B cell (primary cell): ENCODE data around the gene LIMK1. TPM values are rescaled to one million over a fixed set of nuclear protein-coding genes. Genes with fewer than 3 reads are reported as not detected.
A peak's percentile ranks its signal among the peaks of the same experiment; 100 is the strongest.

Experiments used
- ATAC-seq: fragments of 200-7000 bp; cut with Tn5 transposase; one replicate; pipeline ENCODE4 v1.10.0; 2021; ENCODE audit warnings: low read depth, mild to moderate bottlenecking, moderate number of reproducible peaks, moderate library complexity
- CTCF ChIA-PET: fragments of 350-600 bp; sonication (Branson Sonifier 250); formaldehyde crosslinking; loops from one replicate; lab custom pipeline; 2021; ENCODE audit warnings: antibody characterized with exemption, inconsistent platforms; lab: Charles Lee
- POLR2A ChIA-PET: fragments of 350-600 bp; sonication (Branson Sonifier 250); formaldehyde crosslinking; loops from one replicate; lab custom pipeline; 2021; ENCODE audit warnings: antibody characterized with exemption; lab: Charles Lee
- DNase-seq: peaks from one replicate; pipeline ENCODE4 v3.0.0; 2013
- H2AFZ ChIP-seq: 2 replicates; pipeline ENCODE4 v1.6.1; 2012; ENCODE audit warnings: mild to moderate bottlenecking, low read depth, low read length; ENCODE audit not compliant: insufficient read depth, poor library complexity, severe bottlenecking
- H3K27ac ChIP-seq, 2 donors: 1 replicate in 1 of 2; 2 replicates in 1 of 2; pipeline ENCODE4 v1.5.1; 2012 to 2013; ENCODE audit warnings: low read length in 2 of 2, mild to moderate bottlenecking in 2 of 2, moderate library complexity in 1 of 2
- H3K27me3 ChIP-seq, 4 experiments: fragments of 200-600 bp in 1 of 4; sonication (generic) in 1 of 4; replicated peaks in 1 of 4; 1 replicate in 2 of 4; 2 replicates in 2 of 4; pipeline versions ENCODE4 v1.6.1 to v1.7.0; 2013 to 2016; ENCODE audit warnings: low read length in 3 of 4, mild to moderate bottlenecking in 2 of 4, mixed read lengths in 1 of 4, moderate library complexity in 1 of 4; ENCODE audit not compliant: insufficient read depth in 4 of 4, control insufficient read depth in 3 of 4; ENCODE audit errors: control extremely low read depth in 1 of 4
- H3K36me3 ChIP-seq, 2 experiments: replicated peaks in 1 of 2; 1 replicate in 1 of 2; 2 replicates in 1 of 2; pipeline versions ENCODE4 v1.6.1 to v1.7.1; 2013; ENCODE audit warnings: low read length in 1 of 2; ENCODE audit not compliant: insufficient read depth in 2 of 2, control insufficient read depth in 1 of 2; ENCODE audit errors: control extremely low read depth in 1 of 2, extremely low read depth in 1 of 2
- H3K4me1 ChIP-seq, 2 donors: fragments of 200-600 bp in 1 of 2; sonication (generic) in 1 of 2; 1 replicate in 1 of 2; 2 replicates in 1 of 2; pipeline versions ENCODE4 v1.5.1 to v1.6.1; 2013 to 2017; ENCODE audit warnings: low read length in 2 of 2; ENCODE audit not compliant: control insufficient read depth in 2 of 2, insufficient read depth in 2 of 2
- H3K4me2 ChIP-seq: replicated peaks from 2 replicates; pipeline ENCODE3; 2012; ENCODE audit warnings: mild to moderate bottlenecking, low read depth, low read length; ENCODE audit not compliant: poor library complexity, severe bottlenecking
- H3K4me3 ChIP-seq, 5 experiments: fragments of 200-600 bp in 1 of 5; sonication (generic) in 1 of 5; 1 replicate in 3 of 5; 2 replicates in 2 of 5; pipeline versions ENCODE4 v1.5.1 to v1.7.0; 2011 to 2016; ENCODE audit warnings: low read length in 4 of 5, mild to moderate bottlenecking in 4 of 5, low read depth in 2 of 5, control low read depth in 1 of 5, moderate library complexity in 1 of 5; ENCODE audit not compliant: insufficient read depth in 1 of 5; ENCODE audit errors: control extremely low read depth in 1 of 5, extremely low read depth in 1 of 5
- H3K79me2 ChIP-seq: fragments of 200-600 bp; sonication (generic); one replicate; pipeline ENCODE4 v1.6.0; 2016; ENCODE audit warnings: low read length; ENCODE audit not compliant: control insufficient read depth, insufficient read depth
- H3K9ac ChIP-seq: fragments of 200-600 bp; sonication (generic); 2 replicates; pipeline ENCODE4 v1.6.1; 2017; ENCODE audit warnings: mild to moderate bottlenecking, low read length, moderate library complexity
- H3K9me3 ChIP-seq, 3 donors: one replicate each; pipeline versions ENCODE4 v1.6.1 to v1.7.1; 2013; ENCODE audit warnings: low read length in 2 of 3; ENCODE audit not compliant: control insufficient read depth in 2 of 3, insufficient read depth in 1 of 3; ENCODE audit errors: control extremely low read depth in 1 of 3
- H4K20me1 ChIP-seq: 2 replicates; pipeline ENCODE4 v1.6.0; 2012; ENCODE audit warnings: mild to moderate bottlenecking, low read length; ENCODE audit not compliant: insufficient read depth, control insufficient read depth, poor library complexity, severe bottlenecking
- H3K27ac Mint-ChIP-seq: one replicate; pipeline ENCODE4 v1.8.0; 2021; ENCODE audit warnings: mixed read lengths
- H3K27me3 Mint-ChIP-seq: one replicate; pipeline ENCODE4 v1.8.0; 2021; ENCODE audit warnings: mixed read lengths
- H3K4me1 Mint-ChIP-seq: one replicate; pipeline ENCODE4 v1.8.0; 2021; ENCODE audit warnings: mixed read lengths
- H3K4me3 Mint-ChIP-seq: one replicate; pipeline ENCODE4 v1.8.0; 2021; ENCODE audit warnings: mixed read lengths
- H3K9me3 Mint-ChIP-seq: one replicate; pipeline ENCODE4 v1.8.0; 2022; ENCODE audit warnings: mixed read lengths; ENCODE audit not compliant: insufficient read depth
- CTCF ChIP-seq: fragments of 200-600 bp; IDR thresholded peaks from one replicate; pipeline ENCODE4 v1.8.0; 2022; ENCODE audit warnings: antibody characterized with exemption, mild to moderate bottlenecking
- EZH2 ChIP-seq: IDR thresholded peaks from 2 replicates; pipeline ENCODE4 v1.6.1; 2012; ENCODE audit warnings: borderline replicate concordance, low read depth, mild to moderate bottlenecking, moderate library complexity, low read length; ENCODE audit not compliant: insufficient read depth, poor library complexity, severe bottlenecking
- WGBS: methylation state at CpG from one replicate; pipeline ENCODE4 v1.1.5; 2013; ENCODE audit warnings: missing lambda C conversion rate; ENCODE audit not compliant: insufficient coverage; 5-methylcytosine and 5-hydroxymethylcytosine counted together
- intact Hi-C: fragments of 100-400 bp; cut with micrococcal nuclease; formaldehyde crosslinking; loops from one replicate; pipeline ENCODE4 v1.10.0; 2022
- polyA plus RNA-seq: library from polyadenylated mRNA; depleted of rRNA; stranded (reverse); fragments of >200 nt; gene quantifications from 2 replicates; pipeline ENCODE4 v1.2.3, GENCODE V29; 2012
- total RNA-seq, 2 donors: library from RNA; stranded (reverse); fragments of 120-200 nt in 1 of 2; gene quantifications; 1 replicate in 1 of 2; 2 replicates in 1 of 2; pipeline versions ENCODE4 v1.2.3 to v1.2.4, GENCODE V29; 2013 to 2022

Gene LIMK1
- total and polyA plus RNA-seq, 2 donors (not counting 1 experiment from before 2014, with no cell fraction given): 38.7 to 70.8 TPM

DNA sequence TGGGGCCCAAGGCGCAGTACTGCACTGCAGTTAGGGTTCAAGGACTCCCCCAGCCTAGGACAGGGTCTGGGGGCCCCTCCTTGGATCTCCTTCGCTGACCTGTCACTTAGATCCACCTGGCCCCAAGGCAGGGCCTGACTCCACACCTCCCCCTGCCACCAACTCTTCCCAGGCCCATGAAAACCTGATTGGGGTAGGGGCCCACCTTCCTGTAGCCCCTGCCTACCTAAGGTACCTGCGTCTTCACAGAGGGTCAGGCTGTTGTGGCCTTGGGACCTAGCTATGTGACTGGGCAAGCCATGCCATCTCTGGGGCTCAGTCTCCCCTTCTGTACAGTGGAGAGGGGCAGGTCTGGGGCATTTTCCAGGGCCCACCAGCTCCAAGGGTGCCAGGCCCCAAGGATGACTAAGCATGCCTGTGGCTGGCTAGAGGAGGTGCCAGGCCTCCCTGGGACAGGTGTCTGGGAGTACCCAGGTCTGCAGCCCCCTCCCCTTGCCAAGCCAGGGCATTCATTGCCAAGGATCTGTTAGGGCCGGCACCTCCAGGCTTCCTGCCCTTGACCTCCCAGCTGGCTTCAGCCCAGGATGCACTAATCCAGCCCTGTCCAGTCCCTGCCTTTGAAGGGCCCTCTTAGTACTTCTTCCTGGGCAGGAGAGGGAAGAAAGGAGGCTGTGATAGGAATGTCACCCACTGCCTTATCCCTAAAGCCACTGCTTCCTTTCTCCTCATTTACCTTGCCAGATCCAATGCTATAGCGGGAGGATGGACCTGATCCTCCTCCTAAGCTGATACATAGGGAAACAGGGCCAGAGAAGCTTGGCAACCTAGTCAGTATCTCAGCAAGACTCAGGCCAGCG is 1.3 kb downstream of the LIMK1 start:
- H2AFZ ChIP-seq: peak overlapping the region; percentile 72
- H3K4me3 ChIP-seq: peak overlapping the region in 2 of 5 experiments; percentile 64 to 68
- H3K4me2 ChIP-seq: peak overlapping the region; percentile 99
- ATAC-seq: no peak
- no peak for TF ChIP-seq CTCF
- no peak for TF ChIP-seq EZH2
- peak overlapping the region; percentile 72 for H3K9ac ChIP-seq
- H4K20me1 ChIP-seq: no peaks in the 10 kb centered on the region
- intact Hi-C loops: loop anchor here (1.0 to 10.0 kb wide), 5 partner anchors 8 to 563 kb away; partner anchors contain the start of genes ABHD11, BAZ1B and EIF4H
- H3K27me3 ChIP-seq: no peaks in the 10 kb centered on the region
- H3K27ac ChIP-seq: no peak overlapping the region
- no peaks in the 10 kb centered on the region for H3K9me3 Mint-ChIP-seq
- H3K27me3 Mint-ChIP-seq: no peaks in the 10 kb centered on the region
- no peak for DNase-seq
- 86% methylated on average over 5 of the region's 6 CpGs for WGBS
- peaks cover 7 to 21% of the 10 kb centered on the region in 2 donors for H3K4me1 ChIP-seq
- no peaks in the 10 kb centered on the region for H3K36me3 ChIP-seq
- POLR2A ChIA-PET: interaction anchor here (0.5 to 2.3 kb wide), 3 partner anchors 8 to 83 kb away, joined by 3 to 27 read pairs (median 5); no protein-coding TSS in a partner anchor
- no peaks in the 10 kb centered on the region for H3K9me3 ChIP-seq
- CTCF ChIA-PET: no interaction called here
- peaks cover 16% of the 10 kb centered on the region for H3K4me1 Mint-ChIP-seq
- peaks cover 6% of the 10 kb centered on the region for H3K79me2 ChIP-seq
- peak overlapping the region; percentile 63 for H3K27ac Mint-ChIP-seq
- H3K4me3 Mint-ChIP-seq: peak overlapping the region; percentile 86
